ENCODE measurements around the gene AWAT2.

Gene AWAT2

DNA sequence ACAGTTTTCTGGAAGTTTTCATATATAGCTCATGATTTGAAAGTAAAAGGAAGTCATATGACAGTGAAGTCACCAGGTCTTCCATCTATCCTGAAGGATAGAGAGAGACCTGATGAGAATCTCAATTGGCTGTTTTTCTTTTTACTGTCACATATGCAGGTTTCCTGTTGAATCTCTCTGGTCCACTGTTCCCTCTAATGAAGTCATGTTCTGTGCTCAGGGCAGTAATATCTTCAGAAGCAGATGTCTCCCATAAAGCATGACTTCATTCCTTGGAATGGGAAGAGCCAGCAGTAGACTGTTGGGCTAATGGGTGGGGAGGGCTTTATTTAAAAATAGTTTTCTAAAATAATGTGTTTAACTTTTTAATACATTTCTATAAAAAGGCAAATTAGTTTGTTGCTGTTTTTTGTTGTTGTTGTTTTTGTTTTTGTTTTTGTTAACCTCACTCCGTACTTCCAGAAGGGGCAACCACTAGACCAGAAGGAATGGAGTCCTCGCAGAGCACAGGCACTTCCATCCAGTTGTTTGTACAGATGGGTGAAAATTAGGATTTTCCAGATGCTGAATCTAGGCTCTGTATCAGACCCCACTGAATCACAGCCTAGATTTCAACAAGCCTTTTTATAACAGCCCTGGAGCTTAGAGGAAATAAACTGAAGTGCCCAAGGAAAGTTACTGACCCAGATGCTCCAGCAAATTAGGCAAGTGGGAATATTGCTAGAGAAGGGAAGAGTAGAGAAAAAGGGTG lies 54.2 kb downstream of the AWAT2 start:
- POLR2A ChIA-PET = no interaction called here
- CTCF ChIA-PET = no interaction called here
- DNase-seq (ENCODE audit: extremely low spot score) = no peak
- TF ChIP-seq, protein P1, sequence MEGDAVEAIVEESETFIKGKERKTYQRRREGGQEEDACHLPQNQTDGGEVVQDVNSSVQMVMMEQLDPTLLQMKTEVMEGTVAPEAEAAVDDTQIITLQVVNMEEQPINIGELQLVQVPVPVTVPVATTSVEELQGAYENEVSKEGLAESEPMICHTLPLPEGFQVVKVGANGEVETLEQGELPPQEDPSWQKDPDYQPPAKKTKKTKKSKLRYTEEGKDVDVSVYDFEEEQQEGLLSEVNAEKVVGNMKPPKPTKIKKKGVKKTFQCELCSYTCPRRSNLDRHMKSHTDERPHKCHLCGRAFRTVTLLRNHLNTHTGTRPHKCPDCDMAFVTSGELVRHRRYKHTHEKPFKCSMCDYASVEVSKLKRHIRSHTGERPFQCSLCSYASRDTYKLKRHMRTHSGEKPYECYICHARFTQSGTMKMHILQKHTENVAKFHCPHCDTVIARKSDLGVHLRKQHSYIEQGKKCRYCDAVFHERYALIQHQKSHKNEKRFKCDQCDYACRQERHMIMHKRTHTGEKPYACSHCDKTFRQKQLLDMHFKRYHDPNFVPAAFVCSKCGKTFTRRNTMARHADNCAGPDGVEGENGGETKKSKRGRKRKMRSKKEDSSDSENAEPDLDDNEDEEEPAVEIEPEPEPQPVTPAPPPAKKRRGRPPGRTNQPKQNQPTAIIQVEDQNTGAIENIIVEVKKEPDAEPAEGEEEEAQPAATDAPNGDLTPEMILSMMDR (IDR thresholded peaks at IDR 0.05; ENCODE audit: control extremely low read depth, extremely low read depth, low read depth, missing control alignments) = no peak

DNA sequence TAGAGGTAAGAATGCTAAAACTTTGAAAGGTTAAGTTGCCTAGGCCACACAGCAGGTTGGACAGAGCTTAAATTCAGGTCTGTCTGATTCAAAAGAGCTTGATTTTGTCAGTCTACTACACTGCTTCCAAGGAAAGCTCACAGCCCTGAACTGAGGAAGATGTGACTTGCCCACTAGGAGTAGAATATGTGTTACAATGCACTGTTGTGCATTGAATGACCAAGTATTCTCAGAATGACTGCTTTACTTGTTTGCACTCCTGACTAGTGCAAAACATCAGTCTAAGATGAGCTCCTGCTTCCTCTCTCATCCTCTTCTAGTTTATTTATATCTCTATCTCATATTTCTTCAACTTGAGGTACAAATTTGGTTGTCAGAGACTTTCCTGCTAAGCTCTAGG lies 56.2 kb downstream of the AWAT2 start:
- ChIA-PET CTCF (no interaction called here), POLR2A (no interaction called here)
- TF ChIP-seq, protein P1 (IDR thresholded peaks at IDR 0.05; ENCODE audit: control extremely low read depth, extremely low read depth, low read depth, missing control alignments) = no peak
- no peak for DNase-seq (ENCODE audit: extremely low spot score)

DNA sequence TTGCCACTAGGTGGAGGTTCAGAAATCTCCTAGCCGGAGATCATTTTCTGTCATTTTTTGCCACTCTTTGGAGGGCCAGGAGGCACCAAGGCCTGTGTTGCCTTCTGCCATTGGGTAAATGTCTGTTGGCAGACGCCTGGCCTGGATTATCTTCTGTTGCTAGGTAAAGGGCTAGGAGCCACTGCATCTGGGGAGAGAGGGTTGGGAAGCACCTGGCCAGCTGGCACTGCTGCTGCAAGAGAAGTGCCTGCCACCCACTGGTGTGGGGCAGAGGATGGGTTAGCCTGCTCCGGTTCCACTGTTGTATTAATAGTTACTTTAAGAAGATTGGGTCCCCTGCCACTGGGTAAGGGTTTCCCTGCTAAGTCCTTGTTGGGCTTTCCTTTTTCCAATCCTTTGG lies 58.1 kb downstream of the AWAT2 start:
- TF ChIP-seq, protein P1 (IDR thresholded peaks at IDR 0.05; ENCODE audit: control extremely low read depth, extremely low read depth, low read depth, missing control alignments) = no peak
- ChIA-PET POLR2A (no interaction called here), CTCF (no interaction called here)
- DNase-seq (ENCODE audit: extremely low spot score) = no peak
